Measurements from ENCODE around the gene DDIT3.

The DDIT3 gene

DNA sequence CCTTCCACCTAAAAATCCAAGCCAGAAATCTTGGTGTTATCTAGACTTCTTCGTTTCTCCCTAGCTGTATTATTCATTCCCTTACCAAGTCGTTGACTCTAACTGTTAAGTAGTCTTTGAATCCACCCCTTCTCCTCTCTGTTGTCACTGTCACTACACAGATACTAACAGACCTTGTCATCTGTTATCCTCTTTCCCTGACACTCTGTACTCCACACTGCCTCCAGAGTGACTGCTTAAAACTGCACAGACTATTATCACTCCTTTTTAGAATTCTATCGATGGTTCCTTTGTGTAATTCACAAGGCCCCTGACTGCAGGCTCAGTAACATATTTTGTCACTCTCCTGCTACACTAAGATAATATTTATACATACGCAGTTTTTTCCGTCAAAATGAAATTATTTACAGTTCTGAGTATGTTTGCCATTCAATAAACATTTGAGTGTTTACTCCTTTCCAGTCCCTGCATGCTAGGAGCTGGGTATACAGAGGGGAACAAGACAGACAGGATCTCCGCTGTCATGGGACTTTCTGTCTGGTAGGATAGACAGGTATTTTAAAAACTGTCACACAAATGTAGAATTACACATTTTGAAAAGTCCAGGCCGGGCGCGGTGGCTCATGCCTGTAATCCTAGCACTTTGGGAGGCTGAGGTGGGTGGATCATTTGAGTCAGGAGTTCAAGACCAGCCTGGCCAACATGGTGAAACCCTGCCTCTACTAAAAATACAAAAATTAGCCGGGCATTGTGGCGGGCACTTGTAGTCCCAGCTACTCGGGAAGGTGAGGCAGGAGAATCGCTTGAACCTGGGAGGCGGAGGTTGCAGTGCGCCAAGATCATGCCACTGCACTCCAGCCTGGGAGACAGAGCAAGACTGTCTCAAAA is 28.7 kb downstream of the DDIT3 start:
- Histone ChIP-seq H3K27me3 (ENCODE audit: control insufficient read depth, insufficient read depth, low read length) (no peaks in the 10 kb centered on the region), H3K27ac (ENCODE audit: low read depth, low read length) (no peak overlapping the region), H3K4me1 (ENCODE audit: control insufficient read depth, insufficient read depth, low read length) (peaks cover 4% of the 10 kb centered on the region), H3K4me3 (ENCODE audit: low read length) (no peak overlapping the region), H3K9ac (ENCODE audit: low read length) (no peak overlapping the region), H3K36me3 (ENCODE audit: control insufficient read depth, insufficient read depth, low read length) (peaks cover 11% of the 10 kb centered on the region)

DNA sequence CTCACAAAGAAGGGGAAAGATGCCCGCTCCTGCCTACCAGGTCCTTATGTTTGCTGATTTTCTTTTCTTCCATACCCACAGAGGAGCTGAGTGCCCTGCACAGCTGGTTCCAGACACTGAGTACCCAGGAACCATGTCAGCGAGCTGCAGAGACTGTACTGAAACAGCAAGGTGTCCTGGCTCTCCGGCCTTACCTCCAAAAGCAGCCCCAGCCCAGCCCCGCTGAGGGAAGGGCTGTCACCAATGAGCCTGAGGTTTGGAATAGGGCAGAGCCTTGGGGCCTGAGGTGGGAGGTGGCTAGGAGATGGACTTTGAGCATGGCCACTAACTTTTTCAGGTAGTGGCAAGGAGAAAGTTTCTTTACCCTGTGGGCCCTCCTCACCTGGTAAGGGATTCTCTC is 30.2 kb downstream of the DDIT3 start:
- Histone ChIP-seq H3K4me1 (ENCODE audit: control insufficient read depth, insufficient read depth, low read length) (peaks cover 4% of the 10 kb centered on the region), H3K27me3 (ENCODE audit: control insufficient read depth, insufficient read depth, low read length) (no peaks in the 10 kb centered on the region), H3K27ac (ENCODE audit: low read depth, low read length) (no peak overlapping the region), H3K9ac (ENCODE audit: low read length) (no peak overlapping the region), H3K36me3 (ENCODE audit: control insufficient read depth, insufficient read depth, low read length) (peaks cover 8% of the 10 kb centered on the region), H3K4me3 (ENCODE audit: low read length) (no peak overlapping the region)

DNA sequence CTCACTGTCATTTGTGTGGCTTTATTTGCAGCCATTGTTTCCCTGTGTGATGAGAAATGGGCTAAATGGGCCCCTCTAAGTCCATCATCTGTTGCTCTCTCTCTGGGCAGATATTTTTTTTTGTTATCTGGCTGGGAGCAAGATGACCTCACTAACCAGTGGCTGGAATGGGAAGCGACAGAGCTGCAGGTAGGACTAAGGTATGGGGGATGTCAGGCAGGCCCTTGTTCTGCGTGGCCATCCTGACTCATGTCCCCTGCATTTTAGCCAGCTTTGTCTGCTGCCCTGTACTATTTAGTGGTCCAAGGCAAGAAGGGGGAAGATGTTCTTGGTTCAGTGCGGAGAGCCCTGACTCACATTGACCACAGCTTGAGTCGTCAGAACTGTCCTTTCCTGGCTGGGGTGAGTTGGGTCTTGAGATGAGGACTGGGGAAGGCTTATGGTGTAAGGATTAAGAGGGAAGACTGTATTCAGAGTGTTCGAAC is 31.1 kb downstream of the DDIT3 start:
- Histone ChIP-seq H3K4me3 (ENCODE audit: low read length) (peak overlapping the region; percentile 11), H3K27me3 (ENCODE audit: control insufficient read depth, insufficient read depth, low read length) (no peaks in the 10 kb centered on the region), H3K36me3 (ENCODE audit: control insufficient read depth, insufficient read depth, low read length) (peaks cover 8% of the 10 kb centered on the region), H3K4me1 (ENCODE audit: control insufficient read depth, insufficient read depth, low read length) (peaks cover 4% of the 10 kb centered on the region), H3K27ac (ENCODE audit: low read depth, low read length) (no peak overlapping the region), H3K9ac (ENCODE audit: low read length) (no peak overlapping the region)

DNA sequence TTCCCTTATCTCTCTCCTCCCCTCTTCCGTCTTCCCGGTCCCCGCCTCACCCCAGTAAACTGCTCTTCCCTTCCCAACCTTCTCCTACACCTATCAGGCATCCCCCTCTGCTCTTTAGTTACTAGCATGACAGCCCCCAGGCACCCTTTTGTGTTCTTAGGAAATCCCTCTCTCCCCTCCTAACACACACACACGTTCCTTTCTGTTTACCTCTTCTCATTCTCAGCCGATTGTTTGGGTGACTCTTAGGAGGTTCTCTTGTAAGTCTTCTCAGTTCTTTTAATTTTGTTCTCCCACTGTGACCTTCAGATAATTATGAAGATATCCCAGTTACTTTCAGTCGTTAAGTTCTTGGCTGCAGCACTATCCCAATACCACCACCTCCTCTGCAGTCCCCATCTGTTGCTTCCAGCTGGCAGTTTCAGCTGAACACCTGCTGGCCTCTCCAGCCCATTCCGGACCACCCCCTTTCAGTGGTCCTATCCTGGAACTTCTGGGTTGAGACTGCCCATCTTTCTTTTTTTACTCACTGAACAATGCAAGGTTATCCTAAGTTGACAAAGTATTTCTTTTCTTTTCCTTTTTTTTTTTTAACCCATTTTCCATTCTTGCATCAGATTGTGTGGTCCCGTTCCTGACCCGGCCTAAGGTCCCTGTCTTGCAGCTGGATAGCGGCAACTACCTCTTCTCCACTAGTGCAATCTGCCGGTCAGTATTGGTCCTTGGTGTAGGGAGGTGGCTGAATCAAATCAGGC is 31.7 kb downstream of the DDIT3 start:
- peak overlapping the region; percentile 78 for H3K27ac ChIP-seq (ENCODE audit: low read depth, low read length)

DNA sequence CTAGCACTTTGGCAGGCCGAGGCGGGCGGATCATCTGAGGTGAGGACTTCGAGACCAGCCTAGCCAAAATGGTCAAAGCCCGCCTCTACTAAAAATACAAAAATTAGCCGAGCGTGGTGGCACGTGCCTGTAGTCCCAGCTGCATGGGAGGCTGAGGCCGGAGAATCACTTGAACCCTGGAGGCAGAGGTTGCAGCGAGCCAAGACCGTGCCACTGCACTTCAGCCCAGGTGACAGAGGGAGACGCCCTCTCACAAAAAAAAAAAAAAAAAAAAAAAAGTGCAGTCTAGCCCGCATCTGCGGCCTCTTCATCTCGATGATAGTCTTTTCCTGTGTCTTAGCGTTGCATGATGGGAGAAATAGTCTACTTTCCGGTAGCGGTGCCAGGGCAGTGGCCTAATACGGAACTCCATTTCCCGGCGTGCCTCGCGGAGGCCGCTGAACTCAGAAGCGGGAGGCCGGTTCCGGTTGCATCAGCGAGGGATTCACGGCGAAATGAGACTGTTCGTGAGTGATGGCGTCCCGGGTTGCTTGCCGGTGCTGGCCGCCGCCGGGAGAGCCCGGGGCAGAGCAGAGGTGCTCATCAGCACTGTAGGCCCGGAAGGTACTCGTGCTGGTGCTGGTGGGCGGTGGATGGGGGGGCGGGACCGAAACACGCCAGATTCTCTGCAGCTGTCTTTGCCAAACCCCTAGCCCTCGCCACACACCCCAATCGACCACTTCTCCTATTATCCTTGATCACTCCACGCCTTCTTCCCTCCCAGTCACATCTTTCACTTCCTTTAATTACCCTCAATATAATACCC is 32.5 kb downstream of the DDIT3 start, which contains the start of gene MARS1:
Gene MARS1, plus strand, starts transcription at position 472 of the 805 bp plus-strand sequence. Its CDS starts 23 bp downstream, at position 495.
- peak within 1 kb of the TSS; percentile 78 for H3K27ac ChIP-seq (ENCODE audit: low read depth, low read length)

More for the DNA sequence above, 31.7 kb downstream of the DDIT3 start:
- H3K4me3 ChIP-seq (ENCODE audit: low read length), result peak overlapping the region; percentile 99
- H3K4me1 ChIP-seq (ENCODE audit: control insufficient read depth, insufficient read depth, low read length), result peaks cover 4% of the 10 kb centered on the region
- H3K27me3 ChIP-seq (ENCODE audit: control insufficient read depth, insufficient read depth, low read length), result no peaks in the 10 kb centered on the region
- H3K9ac ChIP-seq (ENCODE audit: low read length), result peak overlapping the region; percentile 97
- H3K36me3 ChIP-seq (ENCODE audit: control insufficient read depth, insufficient read depth, low read length), result peaks cover 8% of the 10 kb centered on the region

DNA sequence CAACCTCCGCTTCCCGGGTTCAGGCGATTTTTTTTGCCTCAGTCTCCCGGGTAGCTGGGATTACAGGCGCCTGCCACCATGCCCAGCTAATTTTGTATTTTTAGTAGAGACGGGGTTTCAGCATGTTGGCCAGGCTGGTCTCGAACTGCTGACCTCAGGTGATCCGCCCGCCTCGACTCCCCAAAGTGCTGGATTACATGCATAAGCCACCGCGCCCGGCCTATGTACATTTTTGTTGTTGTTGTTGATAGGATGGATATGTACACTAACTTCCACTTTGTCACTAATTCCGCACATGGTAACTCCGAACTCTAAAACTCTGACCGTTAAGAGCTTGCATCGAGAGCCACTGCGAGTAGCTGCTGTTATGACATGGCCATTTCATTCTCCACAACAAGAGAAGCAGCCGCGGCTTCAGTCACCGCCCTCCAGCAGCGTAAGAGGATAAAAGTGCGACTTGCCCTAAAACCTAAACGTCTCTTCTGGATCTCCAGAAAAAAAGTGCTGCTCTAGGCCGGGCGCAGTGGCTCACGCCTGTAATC is 33.2 kb downstream of the DDIT3 start:
- Histone ChIP-seq H3K4me1 (ENCODE audit: control insufficient read depth, insufficient read depth, low read length) (peaks cover 4% of the 10 kb centered on the region), H3K27ac (ENCODE audit: low read depth, low read length) (no peak overlapping the region), H3K36me3 (ENCODE audit: control insufficient read depth, insufficient read depth, low read length) (peaks cover 8% of the 10 kb centered on the region), H3K9ac (ENCODE audit: low read length) (no peak overlapping the region), H3K4me3 (ENCODE audit: low read length) (peak overlapping the region; percentile 99), H3K27me3 (ENCODE audit: control insufficient read depth, insufficient read depth, low read length) (no peaks in the 10 kb centered on the region)

More for the DNA sequence above, 32.5 kb downstream of the DDIT3 start, which contains the start of gene MARS1:
- Histone ChIP-seq H3K36me3 (ENCODE audit: control insufficient read depth, insufficient read depth, low read length) (peaks cover 8% of the 10 kb centered on the region), H3K4me3 (ENCODE audit: low read length) (peak within 1 kb of the TSS; percentile 99), H3K27me3 (ENCODE audit: control insufficient read depth, insufficient read depth, low read length) (no peaks in the 10 kb centered on the region), H3K4me1 (ENCODE audit: control insufficient read depth, insufficient read depth, low read length) (peaks cover 4% of the 10 kb centered on the region), H3K9ac (ENCODE audit: low read length) (peak within 1 kb of the TSS; percentile 97)

DNA sequence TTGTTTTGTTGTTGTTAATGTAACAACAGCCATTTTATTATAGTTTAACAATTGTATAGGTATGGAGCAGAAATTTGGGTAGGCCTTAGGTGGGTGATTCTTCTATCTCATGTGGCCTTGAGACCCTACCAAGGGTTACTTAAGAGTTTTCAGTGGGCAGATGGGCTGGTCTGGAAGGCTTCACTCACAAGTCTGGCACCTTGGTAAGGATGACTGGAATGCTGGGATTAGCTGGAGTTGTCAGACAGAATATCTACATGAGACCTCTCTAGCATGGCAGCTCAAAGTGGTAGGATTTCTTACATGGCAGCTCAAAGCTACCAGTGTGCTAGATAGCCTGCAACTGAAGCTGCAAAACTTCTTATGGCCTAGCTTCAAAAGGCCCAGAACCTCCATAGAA is 34.6 kb downstream of the DDIT3 start:
- H3K9ac ChIP-seq (ENCODE audit: low read length), result no peak overlapping the region
- peaks cover 8% of the 10 kb centered on the region for H3K36me3 ChIP-seq (ENCODE audit: control insufficient read depth, insufficient read depth, low read length)
- no peak overlapping the region for H3K4me3 ChIP-seq (ENCODE audit: low read length)
- no peaks in the 10 kb centered on the region for H3K27me3 ChIP-seq (ENCODE audit: control insufficient read depth, insufficient read depth, low read length)
- H3K27ac ChIP-seq (ENCODE audit: low read depth, low read length), result no peak overlapping the region
- H3K4me1 ChIP-seq (ENCODE audit: control insufficient read depth, insufficient read depth, low read length), result peaks cover 4% of the 10 kb centered on the region

DNA sequence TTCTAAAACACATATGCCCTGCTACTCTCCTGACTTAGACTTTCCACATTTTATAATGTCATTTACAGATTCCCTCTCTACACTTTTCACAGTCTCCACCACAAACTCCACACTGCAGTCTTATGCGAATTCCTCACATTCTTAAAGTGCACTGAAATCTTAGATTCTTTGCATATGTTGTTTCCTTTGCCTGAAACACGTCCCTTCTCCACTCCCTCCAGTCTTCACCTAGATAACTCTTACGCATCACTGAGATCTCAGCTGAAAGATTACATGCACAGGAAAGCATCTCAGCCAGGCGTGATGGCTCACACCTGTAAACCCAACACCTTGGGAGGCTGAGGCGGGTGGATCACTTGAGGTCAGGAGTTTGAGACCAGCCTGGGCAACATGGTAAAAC is 36.8 kb downstream of the DDIT3 start:
- no peaks in the 10 kb centered on the region for H3K36me3 ChIP-seq (ENCODE audit: control insufficient read depth, insufficient read depth, low read length)
- H3K27me3 ChIP-seq (ENCODE audit: control insufficient read depth, insufficient read depth, low read length), result no peaks in the 10 kb centered on the region
- H3K9ac ChIP-seq (ENCODE audit: low read length), result no peak overlapping the region
- H3K4me3 ChIP-seq (ENCODE audit: low read length), result no peak overlapping the region
- no peaks in the 10 kb centered on the region for H3K4me1 ChIP-seq (ENCODE audit: control insufficient read depth, insufficient read depth, low read length)
- H3K27ac ChIP-seq (ENCODE audit: low read depth, low read length), result no peak overlapping the region

DNA sequence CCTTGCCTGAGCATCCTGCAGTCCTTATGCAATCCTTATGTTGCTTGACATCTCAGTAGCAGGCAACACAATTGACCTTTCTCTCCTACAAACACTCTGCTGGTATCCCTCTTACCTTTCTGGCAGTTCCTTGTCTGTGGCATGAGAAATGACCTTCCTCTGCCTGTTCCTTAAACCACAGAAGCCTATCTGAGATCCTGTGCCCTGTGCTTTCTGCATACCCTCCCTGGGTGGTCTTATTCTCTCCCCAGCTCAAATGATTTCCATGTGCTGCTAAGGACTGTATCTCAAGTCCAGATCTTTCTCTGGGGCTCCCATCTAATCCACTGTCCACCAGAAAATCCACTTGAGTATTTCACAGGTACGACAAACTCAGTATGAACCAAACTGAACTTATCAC is 38.6 kb downstream of the DDIT3 start:
- Histone ChIP-seq H3K4me1 (ENCODE audit: control insufficient read depth, insufficient read depth, low read length) (no peaks in the 10 kb centered on the region), H3K4me3 (ENCODE audit: low read length) (no peak overlapping the region), H3K36me3 (ENCODE audit: control insufficient read depth, insufficient read depth, low read length) (no peaks in the 10 kb centered on the region), H3K27ac (ENCODE audit: low read depth, low read length) (no peak overlapping the region), H3K27me3 (ENCODE audit: control insufficient read depth, insufficient read depth, low read length) (peaks cover 5% of the 10 kb centered on the region), H3K9ac (ENCODE audit: low read length) (no peak overlapping the region)

DNA sequence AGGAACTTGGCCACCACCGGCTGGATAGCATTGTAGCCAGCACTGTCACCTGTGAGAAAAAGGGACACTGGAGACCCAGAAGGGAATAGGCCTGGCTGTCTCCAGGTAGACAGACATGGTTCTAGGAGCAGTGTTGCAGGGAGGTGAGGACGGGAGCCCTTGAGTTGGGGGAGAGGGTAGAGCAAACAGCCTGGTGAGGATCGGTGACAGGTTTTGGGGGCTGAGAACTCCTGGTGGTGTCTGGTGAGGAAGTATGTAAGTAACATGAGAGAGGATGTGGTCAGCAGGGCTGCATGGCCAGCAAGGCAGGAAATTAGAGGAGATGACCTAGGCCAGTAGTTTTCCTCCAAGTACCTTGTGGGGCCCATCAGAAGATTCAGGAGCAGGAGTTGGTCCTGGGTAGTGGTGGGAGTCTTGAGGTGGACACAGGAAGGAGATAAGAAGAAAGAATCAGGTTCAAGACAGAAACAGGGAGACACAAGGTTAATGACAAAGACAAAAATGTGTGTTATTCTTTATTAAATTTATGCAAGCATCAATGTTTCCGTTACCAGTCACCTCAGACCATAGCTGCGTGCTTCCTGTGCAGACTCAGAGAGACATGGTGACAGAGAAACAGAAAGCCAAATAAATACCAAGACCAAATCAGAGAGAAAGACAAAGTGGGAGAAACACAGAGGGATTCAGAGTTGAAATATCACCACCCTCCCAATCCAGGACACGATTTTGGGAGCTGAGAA is 40.8 kb downstream of the DDIT3 start, which contains the start of gene ARHGAP9:
Gene ARHGAP9, minus strand, starts transcription at position 491 of the 740 bp plus-strand sequence. Its CDS starts 460 bp downstream, at position 31.
- peak within 1 kb of the TSS; percentile 14 for H3K9ac ChIP-seq (ENCODE audit: low read length)
- peaks cover 2% of the 10 kb centered on the region for H3K4me1 ChIP-seq (ENCODE audit: control insufficient read depth, insufficient read depth, low read length)
- H3K4me3 ChIP-seq (ENCODE audit: low read length), result peak within 1 kb of the TSS; percentile 33
- peaks cover 2% of the 10 kb centered on the region for H3K36me3 ChIP-seq (ENCODE audit: control insufficient read depth, insufficient read depth, low read length)
- H3K27me3 ChIP-seq (ENCODE audit: control insufficient read depth, insufficient read depth, low read length), result peaks cover 15% of the 10 kb centered on the region
- no peak within 1 kb of the TSS for H3K27ac ChIP-seq (ENCODE audit: low read depth, low read length)

DNA sequence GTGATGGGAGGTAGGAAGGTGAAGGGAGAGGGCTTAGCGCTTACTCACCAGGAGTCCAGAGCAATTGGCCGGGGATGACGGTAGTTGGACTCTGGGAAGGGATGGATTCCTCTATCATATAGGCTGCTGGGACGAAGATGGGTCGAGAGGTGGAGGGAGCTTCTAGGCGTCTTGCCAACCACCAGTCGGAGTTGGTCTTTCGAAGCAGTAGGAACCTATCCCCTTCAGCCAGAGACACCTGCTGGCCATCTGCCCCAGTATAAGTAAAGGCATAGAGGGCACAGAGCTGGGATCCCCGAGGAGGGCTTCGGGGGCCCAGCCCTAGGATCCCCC is 41.3 kb downstream of the DDIT3 start:
- Histone ChIP-seq H3K9ac (ENCODE audit: low read length) (peak overlapping the region; percentile 14), H3K4me3 (ENCODE audit: low read length) (peak overlapping the region; percentile 33)

More for the DNA sequence above, 41.3 kb downstream of the DDIT3 start:
- H3K27me3 ChIP-seq (ENCODE audit: control insufficient read depth, insufficient read depth, low read length), result peaks cover 20% of the 10 kb centered on the region
- no peak overlapping the region for H3K27ac ChIP-seq (ENCODE audit: low read depth, low read length)
- H3K4me1 ChIP-seq (ENCODE audit: control insufficient read depth, insufficient read depth, low read length), result peaks cover 2% of the 10 kb centered on the region
- H3K36me3 ChIP-seq (ENCODE audit: control insufficient read depth, insufficient read depth, low read length), result peaks cover 7% of the 10 kb centered on the region

All from rectal smooth muscle tissue (tissue), 1 donor.